Measurements from ENCODE around the gene LRRC27.
A peak's percentile ranks its signal among the peaks of the same experiment; 100 is the strongest.

The LRRC27 gene

GRCh38 chr10:132418527-132419416 is 86.8 kb downstream of the LRRC27 start:
- peak overlapping the region; percentile 64 to 65 for H3K9ac ChIP-seq (ENCODE audit: low read depth in 1 of 2, low read length in 2 of 2)
- peaks cover 40 to 63% of the 10 kb centered on the region in 2 donors for H3K4me1 ChIP-seq (ENCODE audit: control insufficient read depth in 1 of 2, insufficient read depth in 2 of 2, low read length in 2 of 2)
- peak overlapping the region; percentile 73 for H3K27ac ChIP-seq (ENCODE audit: low read depth, low read length)

DNA sequence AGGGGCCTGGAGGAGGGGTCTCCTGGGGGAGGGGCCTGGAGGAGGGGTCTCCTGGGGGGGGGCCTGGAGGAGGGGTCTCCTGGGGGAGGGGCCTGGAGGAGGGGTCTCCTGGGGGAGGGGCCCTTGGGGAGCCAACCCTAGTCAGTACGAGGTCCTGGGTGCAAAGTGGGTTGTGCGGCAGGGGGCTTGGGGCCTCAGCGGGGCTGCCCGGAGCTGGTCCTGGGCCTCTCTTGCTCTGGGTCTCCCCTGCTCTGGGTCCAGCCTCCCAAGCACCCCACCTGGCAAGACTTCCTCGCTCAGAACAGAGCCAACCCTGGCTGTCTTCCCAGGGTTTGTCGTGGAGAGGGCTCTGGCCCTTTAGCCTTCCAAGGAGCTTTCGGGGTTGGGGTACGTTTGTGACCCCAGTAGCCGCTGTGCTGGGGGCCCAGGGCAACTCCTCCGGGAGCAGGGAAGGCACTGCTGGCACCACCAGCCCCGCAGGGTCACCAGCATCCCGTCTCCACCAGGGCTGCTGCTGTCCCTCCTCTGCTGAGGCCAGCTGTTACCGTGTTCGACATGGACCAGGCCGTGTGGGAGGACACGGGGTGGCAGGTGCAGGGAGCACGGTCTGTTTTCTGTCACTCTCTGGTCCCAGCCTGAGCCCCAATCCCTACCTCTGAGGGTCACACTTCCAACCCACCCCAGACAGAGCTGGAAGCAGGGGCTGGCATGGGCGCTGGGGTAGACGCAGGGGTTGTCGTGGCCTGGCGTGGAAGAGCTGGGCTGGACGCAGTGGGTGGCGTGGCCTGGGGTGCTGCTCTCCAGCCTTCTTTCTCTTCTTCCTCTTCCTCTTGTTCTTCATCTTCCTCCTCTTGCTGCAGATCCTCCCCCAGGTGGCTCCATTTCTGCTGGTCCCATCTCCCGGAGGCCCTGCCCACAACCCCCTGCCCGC is 87.8 kb downstream of the LRRC27 start:
- Histone ChIP-seq H3K4me3 (ENCODE audit: low read depth in 1 of 2, low read length in 2 of 2) (no peak overlapping the region), H3K9ac (ENCODE audit: low read depth in 1 of 2, low read length in 2 of 2) (no peak overlapping the region), H3K9me3 (ENCODE audit: control insufficient read depth in 1 of 2, low read length in 2 of 2) (no peaks in the 10 kb centered on the region), H3K36me3 (ENCODE audit: control insufficient read depth in 1 of 2, insufficient read depth in 2 of 2, low read length in 2 of 2) (peaks cover 0 to 6% of the 10 kb centered on the region in 2 donors), H3K4me1 (ENCODE audit: control insufficient read depth in 1 of 2, insufficient read depth in 2 of 2, low read length in 2 of 2) (peaks cover 40 to 63% of the 10 kb centered on the region in 2 donors), H3K27me3 (ENCODE audit: control insufficient read depth in 1 of 2, insufficient read depth in 2 of 2, low read length in 2 of 2) (no peaks in the 10 kb centered on the region), H3K27ac (ENCODE audit: low read depth, low read length) (peak overlapping the region; percentile 58)

More at GRCh38 chr10:132418527-132419416, 86.8 kb downstream of the LRRC27 start:
- no peak overlapping the region for H3K4me3 ChIP-seq (ENCODE audit: low read depth in 1 of 2, low read length in 2 of 2)
- no peaks in the 10 kb centered on the region for H3K9me3 ChIP-seq (ENCODE audit: control insufficient read depth in 1 of 2, low read length in 2 of 2)
- peaks cover 0 to 6% of the 10 kb centered on the region in 2 donors for H3K36me3 ChIP-seq (ENCODE audit: control insufficient read depth in 1 of 2, insufficient read depth in 2 of 2, low read length in 2 of 2)
- no peaks in the 10 kb centered on the region for H3K27me3 ChIP-seq (ENCODE audit: control insufficient read depth in 1 of 2, insufficient read depth in 2 of 2, low read length in 2 of 2)

DNA sequence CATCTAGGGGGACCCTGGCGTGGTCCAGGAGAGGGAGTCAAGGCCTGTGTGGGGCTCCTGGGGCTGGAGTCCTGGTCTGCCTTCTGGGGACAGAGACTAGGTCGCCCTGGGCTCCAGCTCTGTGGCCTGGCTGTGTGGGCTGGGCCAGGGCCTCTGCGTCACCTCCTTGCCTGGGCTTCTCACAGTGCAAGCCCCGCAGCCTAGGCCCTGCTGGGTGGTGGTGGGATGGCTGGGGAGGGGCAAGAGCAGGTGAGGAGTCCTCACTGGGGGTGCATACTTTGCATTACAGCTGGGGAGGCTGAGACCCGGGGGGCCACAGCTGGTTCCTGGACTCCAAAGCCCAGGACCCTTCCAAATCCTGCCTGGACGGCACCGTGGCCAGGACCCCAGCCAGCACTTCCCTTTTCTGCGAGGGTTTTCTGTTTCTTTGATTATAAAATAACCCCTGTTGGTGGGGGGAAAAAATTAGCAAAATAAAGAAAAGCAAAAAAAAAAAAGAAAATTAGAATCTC is 88.5 kb downstream of the LRRC27 start:
- no peak overlapping the region for H3K9ac ChIP-seq (ENCODE audit: low read depth in 1 of 2, low read length in 2 of 2)
- H3K27ac ChIP-seq (ENCODE audit: low read depth, low read length): peak overlapping the region; percentile 25
- H3K27me3 ChIP-seq (ENCODE audit: control insufficient read depth in 1 of 2, insufficient read depth in 2 of 2, low read length in 2 of 2): no peaks in the 10 kb centered on the region
- H3K4me3 ChIP-seq (ENCODE audit: low read depth in 1 of 2, low read length in 2 of 2): no peak overlapping the region
- H3K4me1 ChIP-seq (ENCODE audit: control insufficient read depth in 1 of 2, insufficient read depth in 2 of 2, low read length in 2 of 2): peaks cover 40 to 63% of the 10 kb centered on the region in 2 donors
- H3K36me3 ChIP-seq (ENCODE audit: control insufficient read depth in 1 of 2, insufficient read depth in 2 of 2, low read length in 2 of 2): peaks cover 0 to under 1% of the 10 kb centered on the region in 2 donors
- no peaks in the 10 kb centered on the region for H3K9me3 ChIP-seq (ENCODE audit: control insufficient read depth in 1 of 2, low read length in 2 of 2)

- Histone ChIP-seq H3K4me1 (ENCODE audit: control insufficient read depth in 1 of 2, insufficient read depth in 2 of 2, low read length in 2 of 2) (peaks cover 40 to 63% of the 10 kb centered on the region in 2 donors), H3K9me3 (ENCODE audit: control insufficient read depth in 1 of 2, low read length in 2 of 2) (no peaks in the 10 kb centered on the region), H3K27ac (ENCODE audit: low read depth, low read length) (peak overlapping the region; percentile 70), H3K4me3 (ENCODE audit: low read depth in 1 of 2, low read length in 2 of 2) (peak overlapping the region in 1 of 2 donors; percentile 30), H3K9ac (ENCODE audit: low read depth in 1 of 2, low read length in 2 of 2) (peak overlapping the region; percentile 54 to 60), H3K27me3 (ENCODE audit: control insufficient read depth in 1 of 2, insufficient read depth in 2 of 2, low read length in 2 of 2) (no peaks in the 10 kb centered on the region), H3K36me3 (ENCODE audit: control insufficient read depth in 1 of 2, insufficient read depth in 2 of 2, low read length in 2 of 2) (no peaks in the 10 kb centered on the region)
These were observed 89.2 kb downstream of the LRRC27 start for GRCh38 chr10:132420981-132421846.

GRCh38 chr10:132421847-132422751 is 90.1 kb downstream of the LRRC27 start:
- no peaks in the 10 kb centered on the region for H3K36me3 ChIP-seq (ENCODE audit: control insufficient read depth in 1 of 2, insufficient read depth in 2 of 2, low read length in 2 of 2)
- H3K9ac ChIP-seq (ENCODE audit: low read depth in 1 of 2, low read length in 2 of 2): peak overlapping the region; percentile 54 to 60
- H3K9me3 ChIP-seq (ENCODE audit: control insufficient read depth in 1 of 2, low read length in 2 of 2): no peaks in the 10 kb centered on the region
- peak overlapping the region in 1 of 2 donors; percentile 30 for H3K4me3 ChIP-seq (ENCODE audit: low read depth in 1 of 2, low read length in 2 of 2)
- peak overlapping the region; percentile 70 for H3K27ac ChIP-seq (ENCODE audit: low read depth, low read length)
- peaks cover 40 to 63% of the 10 kb centered on the region in 2 donors for H3K4me1 ChIP-seq (ENCODE audit: control insufficient read depth in 1 of 2, insufficient read depth in 2 of 2, low read length in 2 of 2)
- no peaks in the 10 kb centered on the region for H3K27me3 ChIP-seq (ENCODE audit: control insufficient read depth in 1 of 2, insufficient read depth in 2 of 2, low read length in 2 of 2)

- Histone ChIP-seq H3K4me3 (ENCODE audit: low read depth in 1 of 2, low read length in 2 of 2) (no peak overlapping the region), H3K36me3 (ENCODE audit: control insufficient read depth in 1 of 2, insufficient read depth in 2 of 2, low read length in 2 of 2) (peaks cover 0 to 4% of the 10 kb centered on the region in 2 donors), H3K9me3 (ENCODE audit: control insufficient read depth in 1 of 2, low read length in 2 of 2) (no peaks in the 10 kb centered on the region), H3K27ac (ENCODE audit: low read depth, low read length) (peak overlapping the region; percentile 1), H3K27me3 (ENCODE audit: control insufficient read depth in 1 of 2, insufficient read depth in 2 of 2, low read length in 2 of 2) (no peaks in the 10 kb centered on the region), H3K4me1 (ENCODE audit: control insufficient read depth in 1 of 2, insufficient read depth in 2 of 2, low read length in 2 of 2) (peaks cover 36 to 53% of the 10 kb centered on the region in 2 donors), H3K9ac (ENCODE audit: low read depth in 1 of 2, low read length in 2 of 2) (peak overlapping the region; percentile 10 to 27)
These were observed 91.2 kb downstream of the LRRC27 start for GRCh38 chr10:132422903-132423825.

GRCh38 chr10:132423966-132424861 is 92.2 kb downstream of the LRRC27 start:
- Histone ChIP-seq H3K4me3 (ENCODE audit: low read depth in 1 of 2, low read length in 2 of 2) (no peak overlapping the region), H3K36me3 (ENCODE audit: control insufficient read depth in 1 of 2, insufficient read depth in 2 of 2, low read length in 2 of 2) (peaks cover 0 to 4% of the 10 kb centered on the region in 2 donors), H3K4me1 (ENCODE audit: control insufficient read depth in 1 of 2, insufficient read depth in 2 of 2, low read length in 2 of 2) (peaks cover 27 to 45% of the 10 kb centered on the region in 2 donors), H3K27me3 (ENCODE audit: control insufficient read depth in 1 of 2, insufficient read depth in 2 of 2, low read length in 2 of 2) (no peaks in the 10 kb centered on the region), H3K9me3 (ENCODE audit: control insufficient read depth in 1 of 2, low read length in 2 of 2) (no peaks in the 10 kb centered on the region), H3K27ac (ENCODE audit: low read depth, low read length) (no peak overlapping the region), H3K9ac (ENCODE audit: low read depth in 1 of 2, low read length in 2 of 2) (no peak overlapping the region)

Data from duodenal mucosa (tissue), 2 donors.